Calu3 (cell line): ENCODE results near the gene ERC2. TPM values are rescaled to one million over a fixed set of nuclear protein-coding genes. Genes with fewer than 3 reads are reported as not detected.

Experiments used
- BruUV-seq: library from RNA; stranded (reverse); fragments of 400-500 nt; replicated peaks from 2 replicates; lab custom pipeline; 2021; lab: Mats Ljungman, UMichigan
- CTCF ChIA-PET: fragments of 300-600 bp; sonication (Branson Sonifier 250); formaldehyde crosslinking; loops from one replicate; lab custom pipeline; 2022; ENCODE audit warnings: antibody characterized with exemption; lab: Charles Lee
- DNase-seq: peaks from one replicate; pipeline ENCODE4 v3.0.0; 2022
- H3K27ac Mint-ChIP-seq: one replicate; pipeline ENCODE4 v1.8.0; 2022; ENCODE audit warnings: mixed read lengths; ENCODE audit not compliant: unreplicated experiment
- H3K27me3 Mint-ChIP-seq: one replicate; pipeline ENCODE4 v1.8.0; 2022; ENCODE audit warnings: mixed read lengths; ENCODE audit not compliant: unreplicated experiment
- H3K36me3 Mint-ChIP-seq: one replicate; pipeline ENCODE4 v1.8.0; 2022; ENCODE audit warnings: mild to moderate bottlenecking, moderate library complexity, mixed read lengths; ENCODE audit not compliant: insufficient read depth, unreplicated experiment
- H3K4me1 Mint-ChIP-seq: one replicate; pipeline ENCODE4 v1.8.0; 2022; ENCODE audit warnings: mild to moderate bottlenecking, low read depth, mixed read lengths; ENCODE audit not compliant: unreplicated experiment
- H3K4me3 Mint-ChIP-seq: one replicate; pipeline ENCODE4 v1.8.0; 2022; ENCODE audit warnings: mild to moderate bottlenecking, low read depth, moderate library complexity, mixed read lengths; ENCODE audit not compliant: unreplicated experiment
- H3K9me3 Mint-ChIP-seq: one replicate; pipeline ENCODE4 v1.8.0; 2022; ENCODE audit warnings: low read depth, mixed read lengths; ENCODE audit not compliant: unreplicated experiment
- intact Hi-C: fragments of 100-400 bp; cut with micrococcal nuclease; formaldehyde crosslinking; loops from one replicate; pipeline ENCODE4 v1.10.0; 2022; ENCODE audit not compliant: unreplicated experiment
- total RNA-seq: library from RNA; stranded (reverse); gene quantifications from 2 replicates; pipeline ENCODE4 v1.2.3, GENCODE V29; 2022
- TF ChIP-seq, protein P1 (sequence below): fragments of 200-600 bp; IDR thresholded peaks from one replicate; pipeline ENCODE4 v1.8.0; 2022; ENCODE audit warnings: antibody characterized with exemption; ENCODE audit not compliant: unreplicated experiment

ERC2 gene
- total RNA-seq, 1 experiment from 2014 or later = 0.73 TPM

GRCh38 chr3:55686426-55687254, 781.6 kb downstream of the ERC2 start:
- TF ChIP-seq, protein P1, sequence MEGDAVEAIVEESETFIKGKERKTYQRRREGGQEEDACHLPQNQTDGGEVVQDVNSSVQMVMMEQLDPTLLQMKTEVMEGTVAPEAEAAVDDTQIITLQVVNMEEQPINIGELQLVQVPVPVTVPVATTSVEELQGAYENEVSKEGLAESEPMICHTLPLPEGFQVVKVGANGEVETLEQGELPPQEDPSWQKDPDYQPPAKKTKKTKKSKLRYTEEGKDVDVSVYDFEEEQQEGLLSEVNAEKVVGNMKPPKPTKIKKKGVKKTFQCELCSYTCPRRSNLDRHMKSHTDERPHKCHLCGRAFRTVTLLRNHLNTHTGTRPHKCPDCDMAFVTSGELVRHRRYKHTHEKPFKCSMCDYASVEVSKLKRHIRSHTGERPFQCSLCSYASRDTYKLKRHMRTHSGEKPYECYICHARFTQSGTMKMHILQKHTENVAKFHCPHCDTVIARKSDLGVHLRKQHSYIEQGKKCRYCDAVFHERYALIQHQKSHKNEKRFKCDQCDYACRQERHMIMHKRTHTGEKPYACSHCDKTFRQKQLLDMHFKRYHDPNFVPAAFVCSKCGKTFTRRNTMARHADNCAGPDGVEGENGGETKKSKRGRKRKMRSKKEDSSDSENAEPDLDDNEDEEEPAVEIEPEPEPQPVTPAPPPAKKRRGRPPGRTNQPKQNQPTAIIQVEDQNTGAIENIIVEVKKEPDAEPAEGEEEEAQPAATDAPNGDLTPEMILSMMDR = no peak
- intact Hi-C loops = no loop called here
- H3K4me3 Mint-ChIP-seq = no peak overlapping the region
- no peaks in the 10 kb centered on the region for H3K36me3 Mint-ChIP-seq
- CTCF ChIA-PET = no interaction called here
- BruUV-seq = no TSS peak
- no peaks in the 10 kb centered on the region for H3K27me3 Mint-ChIP-seq
- no peak for DNase-seq
- peaks cover 2% of the 10 kb centered on the region for H3K9me3 Mint-ChIP-seq
- H3K27ac Mint-ChIP-seq = no peak overlapping the region
- no peaks in the 10 kb centered on the region for H3K4me1 Mint-ChIP-seq

- Mint-ChIP-seq H3K4me1 (no peaks in the 10 kb centered on the region), H3K36me3 (no peaks in the 10 kb centered on the region), H3K9me3 (peaks cover 5% of the 10 kb centered on the region), H3K27me3 (no peaks in the 10 kb centered on the region), H3K4me3 (no peak overlapping the region), H3K27ac (no peak overlapping the region)
- no TSS peak for BruUV-seq
- DNase-seq = no peak
- CTCF ChIA-PET = no interaction called here
- TF ChIP-seq, protein P1 = no peak
- intact Hi-C loops = no loop called here
These were observed 784.5 kb downstream of the ERC2 start for GRCh38 chr3:55683666-55684270.

DNA sequence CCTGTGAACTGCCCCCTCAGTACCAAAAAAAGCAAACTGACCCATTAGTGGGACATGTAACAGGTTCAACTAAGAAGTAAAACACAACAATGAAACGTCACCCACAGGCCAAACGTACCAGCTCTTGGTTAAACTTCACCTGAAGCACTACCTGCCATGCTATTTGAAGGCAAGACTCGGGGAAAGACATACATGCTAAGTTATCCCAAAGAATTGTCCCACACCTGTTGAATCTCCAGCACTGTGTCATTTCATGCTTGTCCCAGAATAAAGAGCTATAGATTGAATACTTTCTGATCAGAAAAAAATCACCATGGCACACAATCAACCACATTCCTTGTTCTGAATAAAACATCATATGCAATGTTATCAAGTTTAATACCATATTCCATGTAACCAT, 785.8 kb downstream of the ERC2 start:
- Mint-ChIP-seq H3K9me3 (peaks cover 5% of the 10 kb centered on the region), H3K36me3 (no peaks in the 10 kb centered on the region), H3K4me3 (no peak overlapping the region), H3K4me1 (no peaks in the 10 kb centered on the region), H3K27me3 (no peaks in the 10 kb centered on the region), H3K27ac (no peak overlapping the region)
- intact Hi-C loops = no loop called here
- no peak for DNase-seq
- no TSS peak for BruUV-seq
- TF ChIP-seq, protein P1 = no peak
- CTCF ChIA-PET = no interaction called here

- Mint-ChIP-seq H3K36me3 (no peaks in the 10 kb centered on the region), H3K27me3 (no peaks in the 10 kb centered on the region), H3K4me1 (no peaks in the 10 kb centered on the region), H3K27ac (no peak overlapping the region), H3K9me3 (peaks cover 7% of the 10 kb centered on the region), H3K4me3 (no peak overlapping the region)
- TF ChIP-seq, protein P1 = no peak
- DNase-seq = no peak
- intact Hi-C loops = no loop called here
- CTCF ChIA-PET = no interaction called here
- BruUV-seq = no TSS peak
These were observed 789.6 kb downstream of the ERC2 start for GRCh38 chr3:55678546-55679216.
